Retina (tissue), 1 donor: ENCODE results near the gene CCDC126.
A peak's percentile ranks its signal among the peaks of the same experiment; 100 is the strongest.
"Not testable (repeated sequence)": the region's sequence is repeated elsewhere in the genome, so short reads cannot be mapped to it uniquely, and the experiment has no call there.

ENCODE experiments used
- DNase-seq: peaks from one replicate; pipeline ENCODE4 v3.0.0-alpha.2; 2016

Gene CCDC126

GRCh38 chr7:23597094-23598091 lies at the start of gene CCDC126:
TSS of gene CCDC126 (plus strand) at chr7:23597382. CDS start at chr7:23611316, 13,934 bp downstream.
- peak; percentile 98 for DNase-seq

DNA sequence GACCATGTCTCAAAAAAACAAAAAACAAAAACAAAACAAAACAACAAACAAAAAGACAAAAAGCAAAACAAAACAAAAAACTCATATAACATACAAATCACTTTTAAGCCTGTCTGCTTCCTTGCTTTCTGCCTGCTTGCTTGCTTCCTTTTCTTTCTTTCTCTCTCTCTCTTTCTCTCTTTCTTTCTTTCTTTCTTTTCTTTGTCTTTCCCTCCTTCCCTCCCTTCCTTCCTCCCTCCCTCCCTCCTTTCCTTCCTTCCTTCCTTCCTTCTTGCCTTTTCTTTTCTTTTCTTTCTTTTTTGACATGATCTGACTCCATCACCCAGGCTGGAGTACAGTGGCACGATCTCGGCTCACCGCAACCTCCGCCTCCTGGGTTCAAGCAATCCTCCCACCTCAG lies 49.5 kb upstream of the CCDC126 start:
- DNase-seq: no peak

GRCh38 chr7:23558303-23558702 lies 38.9 kb upstream of the CCDC126 start:
- no peak for DNase-seq

DNA sequence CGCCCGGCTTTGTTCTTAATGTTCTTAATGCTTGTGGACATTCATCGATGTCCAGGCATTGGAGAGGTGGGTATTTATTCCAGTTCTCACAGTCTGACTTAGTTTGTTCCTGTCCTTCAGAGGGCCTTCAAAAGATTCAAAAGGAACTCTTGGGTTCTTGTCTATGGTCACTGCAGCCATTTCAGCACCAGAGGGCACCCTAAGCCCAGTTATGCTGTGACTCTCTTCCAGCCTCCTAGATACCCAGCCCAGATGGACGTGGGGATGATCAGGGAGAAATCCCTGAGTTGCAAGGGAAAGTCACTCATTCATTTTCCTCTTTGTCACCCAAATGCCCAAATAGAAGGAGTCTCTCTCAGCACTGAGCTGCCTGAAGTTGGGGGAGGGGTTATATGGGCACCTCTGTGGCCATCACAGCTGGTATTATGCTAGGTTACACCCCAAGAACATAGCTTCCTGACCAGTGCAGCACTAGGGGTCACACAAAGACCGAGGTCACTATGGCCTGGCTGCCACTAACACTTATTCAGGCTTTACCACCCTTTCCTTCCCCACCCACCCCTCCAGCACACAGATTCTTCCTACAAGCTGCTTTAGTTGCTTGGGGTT lies 26.5 kb upstream of the CCDC126 start:
- DNase-seq: peak; percentile 74

DNA sequence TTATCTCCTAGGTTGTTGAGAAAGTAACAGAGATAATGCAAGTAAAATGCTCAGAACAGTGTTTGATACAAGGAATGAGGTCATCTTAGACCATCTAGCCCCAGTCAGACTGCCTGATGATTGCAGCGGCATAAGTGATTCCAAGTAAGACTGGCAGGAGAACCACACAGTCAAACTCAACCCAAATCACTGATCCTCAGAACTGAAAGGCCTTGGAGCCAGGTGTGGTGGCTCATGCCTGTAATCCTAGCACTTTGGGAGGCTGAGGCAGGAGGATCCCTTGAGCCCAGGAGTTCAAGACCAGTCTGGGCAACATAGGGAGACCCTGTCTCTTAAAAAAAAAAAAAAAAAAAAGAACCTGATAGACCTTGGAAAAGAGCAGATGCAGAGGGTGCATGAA lies 15.2 kb upstream of the CCDC126 start:
- not testable (repeated sequence) for DNase-seq

GRCh38 chr7:23585304-23585703 lies 11.9 kb upstream of the CCDC126 start:
- not testable (repeated sequence) for DNase-seq

DNA sequence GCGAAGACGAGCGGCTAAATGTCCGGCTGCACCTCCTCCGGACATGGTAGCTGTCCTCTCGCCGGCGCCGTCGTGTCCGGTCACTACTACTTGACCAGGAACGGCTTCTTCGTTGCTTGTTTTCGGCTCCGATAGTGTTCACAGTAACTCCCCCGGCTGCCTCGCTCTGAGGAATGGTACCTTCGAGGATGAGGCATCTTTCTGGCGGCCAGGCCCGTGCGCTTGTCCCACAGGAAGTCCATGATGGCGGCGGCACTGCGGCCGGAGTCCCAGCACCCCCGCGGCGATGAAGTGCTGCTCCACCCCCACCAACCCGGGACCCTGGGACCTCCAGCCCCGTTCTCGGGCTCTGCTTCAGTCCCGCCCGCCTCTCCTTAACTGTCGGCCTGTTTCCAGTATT lies 11.0 kb upstream of the CCDC126 start:
- no peak for DNase-seq

- DNase-seq: no peak
Observed at GRCh38 chr7:23590529-23590928, 6.7 kb upstream of the CCDC126 start.

DNA sequence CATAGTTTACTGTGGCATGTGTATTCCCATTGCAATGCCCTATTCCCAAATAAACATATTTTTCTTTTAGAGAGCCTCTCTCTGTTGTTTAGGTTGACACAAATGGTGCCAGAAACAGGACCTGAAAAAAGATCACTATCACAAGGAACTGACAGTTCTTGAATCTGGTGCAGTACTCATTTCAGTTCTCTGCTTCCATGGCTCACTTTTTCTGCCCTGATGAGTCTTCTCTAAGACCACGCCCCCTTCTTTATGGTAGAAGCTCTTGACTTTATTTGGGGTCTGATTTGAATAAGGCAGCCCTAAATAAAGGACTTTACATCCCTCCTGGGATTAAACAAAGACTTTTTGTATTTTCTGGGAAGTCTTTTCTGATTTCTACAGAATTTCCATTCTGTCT lies 3.5 kb upstream of the CCDC126 start:
- DNase-seq: no peak

DNA sequence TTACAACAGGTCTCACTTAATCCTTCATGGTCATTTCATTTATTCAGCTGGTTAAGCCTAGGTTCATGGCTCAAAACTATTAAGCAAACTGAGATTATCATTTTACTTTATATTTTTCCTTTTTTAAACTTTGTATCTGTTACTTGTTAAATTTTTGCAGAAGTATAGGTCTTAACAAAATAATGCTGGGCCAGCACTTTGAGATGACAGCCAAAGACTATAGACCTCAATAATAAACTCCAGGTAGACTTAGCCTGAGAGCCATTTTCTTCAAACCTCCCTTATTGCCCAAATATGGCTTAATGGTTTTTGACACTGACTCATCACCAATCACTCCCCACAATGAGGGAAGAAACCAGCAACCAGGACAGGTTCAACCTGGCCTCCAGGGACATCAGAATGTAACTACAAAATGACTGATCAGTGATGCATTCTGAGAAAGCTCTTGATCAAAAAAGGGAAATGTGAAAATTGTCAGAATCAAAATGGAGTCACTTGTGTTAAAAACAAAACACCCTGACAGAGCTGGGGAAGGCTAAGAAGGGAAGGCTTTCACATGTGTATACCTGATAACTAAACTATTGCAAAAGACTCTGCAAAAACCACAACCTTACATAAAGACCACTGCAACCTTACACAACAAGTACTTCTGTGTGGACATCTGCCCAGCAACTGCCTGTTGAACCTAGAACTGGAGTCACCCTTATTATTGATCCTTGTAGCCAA lies 2.1 kb upstream of the CCDC126 start:
- no peak for DNase-seq

- no peak for DNase-seq
Observed at GRCh38 chr7:23598296-23598695, 1.1 kb downstream of the CCDC126 start.

GRCh38 chr7:23600236-23600635 lies 3.1 kb downstream of the CCDC126 start:
- DNase-seq: no peak

DNA sequence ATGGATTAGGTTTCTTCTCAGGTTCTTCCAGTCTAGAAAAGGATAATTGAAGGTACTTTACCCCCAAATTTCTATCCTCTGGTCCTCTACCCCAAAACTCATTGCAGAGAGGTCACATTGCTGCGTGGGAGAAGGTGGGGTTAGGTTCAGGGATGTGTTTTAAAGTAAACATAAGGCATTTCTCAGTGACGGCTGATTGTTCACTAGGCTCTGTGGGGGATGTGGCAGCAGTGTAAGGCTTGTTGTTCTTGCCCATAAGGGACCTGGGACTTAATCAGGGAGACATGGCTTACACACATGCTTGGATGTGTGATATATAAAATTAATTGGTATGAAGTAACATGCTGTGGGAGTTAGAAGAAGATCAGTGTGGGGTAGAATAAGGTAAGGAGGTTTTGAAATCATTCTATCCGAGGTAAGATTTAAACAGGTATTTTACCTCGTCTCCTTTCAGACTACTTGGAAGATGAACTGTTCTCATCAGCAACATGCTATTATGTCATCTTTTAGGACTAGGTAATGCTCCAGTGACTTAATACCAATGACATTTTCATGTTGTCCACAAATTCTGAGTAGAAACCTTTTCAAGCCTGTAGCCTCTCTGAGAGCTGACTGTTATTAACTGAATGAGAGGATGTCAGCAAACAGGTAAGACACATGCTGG lies 6.6 kb downstream of the CCDC126 start:
- DNase-seq: no peak

DNA sequence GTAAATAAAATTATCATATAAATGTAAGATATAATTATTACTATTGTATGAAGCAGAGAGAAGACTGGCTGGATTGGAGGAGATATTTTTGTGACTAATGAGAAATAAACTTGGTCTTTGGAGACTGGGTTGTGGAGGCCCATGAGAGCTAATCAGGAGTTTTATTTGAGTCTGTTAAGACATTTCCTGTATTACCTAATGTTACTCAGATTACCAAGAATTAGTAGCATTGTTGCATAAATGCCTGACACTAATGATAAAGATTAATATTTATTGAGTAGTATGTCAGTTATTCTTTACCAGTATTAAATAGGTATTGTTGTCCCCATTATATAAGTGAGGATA lies 7.1 kb downstream of the CCDC126 start:
- DNase-seq: no peak

- DNase-seq: no peak
Observed at GRCh38 chr7:23607130-23607529, 9.9 kb downstream of the CCDC126 start.

DNA sequence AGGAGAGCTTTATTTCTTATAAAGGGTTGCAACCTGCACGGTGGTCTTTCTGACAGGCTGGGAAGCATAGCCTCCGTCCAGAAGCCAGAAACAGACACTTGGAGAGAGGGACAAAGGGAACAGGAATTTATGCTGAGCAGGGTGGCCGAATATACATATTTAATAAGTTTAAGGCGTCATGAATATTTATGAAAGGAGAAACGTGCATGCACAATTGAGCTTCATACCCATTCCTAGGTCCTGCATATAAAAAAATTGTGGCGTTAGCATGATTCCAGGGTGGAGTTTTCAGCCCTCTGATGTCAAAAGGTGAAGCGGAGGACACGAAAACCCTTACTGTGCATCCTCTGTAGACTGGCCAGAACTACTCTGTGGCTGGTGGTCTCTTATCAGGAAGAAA lies 10.7 kb downstream of the CCDC126 start:
- no peak for DNase-seq

DNA sequence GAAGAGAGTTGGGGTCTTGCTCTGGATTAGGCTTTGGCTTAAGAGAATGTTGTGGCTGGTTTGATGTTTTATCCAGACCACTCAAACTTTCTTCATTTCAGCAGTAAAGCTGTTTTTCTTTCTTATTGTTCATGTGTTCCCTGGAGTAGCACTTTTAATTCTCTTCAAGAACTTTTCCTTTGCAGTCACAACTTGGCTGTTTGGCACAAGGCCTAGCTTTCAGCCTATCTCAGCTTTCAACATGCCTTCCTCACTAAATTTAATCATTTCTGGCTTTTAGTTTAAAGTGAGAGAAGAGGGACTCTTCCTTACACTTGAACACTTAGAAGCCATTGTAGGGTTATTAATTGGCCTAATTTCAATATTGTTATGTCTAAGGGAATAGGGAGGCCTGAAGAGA lies 18.1 kb downstream of the CCDC126 start:
- DNase-seq: no peak

- no peak for DNase-seq
Observed at GRCh38 chr7:23616593-23616992, 19.4 kb downstream of the CCDC126 start.

GRCh38 chr7:23617482-23617881 lies 20.3 kb downstream of the CCDC126 start:
- no peak for DNase-seq

DNA sequence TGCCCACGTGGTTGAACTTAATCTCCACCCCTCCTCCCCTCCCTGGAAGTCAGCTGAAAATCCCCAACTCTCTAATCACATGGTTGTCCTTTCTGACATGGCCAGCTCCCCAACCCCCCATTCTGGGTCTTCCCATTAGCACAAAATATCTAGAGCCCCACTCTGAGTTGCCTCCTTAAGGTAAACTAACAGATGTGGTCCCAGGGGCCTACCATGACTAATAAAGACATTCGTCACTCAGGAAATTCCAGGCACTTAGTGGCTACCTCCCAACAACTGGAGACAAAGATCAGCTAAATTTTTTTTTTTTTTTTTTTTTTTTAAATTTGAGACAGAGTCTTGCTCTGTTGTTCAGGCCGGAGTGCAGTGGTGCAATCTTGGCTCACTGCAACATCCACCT lies 21.1 kb downstream of the CCDC126 start:
- no peak for DNase-seq

DNA sequence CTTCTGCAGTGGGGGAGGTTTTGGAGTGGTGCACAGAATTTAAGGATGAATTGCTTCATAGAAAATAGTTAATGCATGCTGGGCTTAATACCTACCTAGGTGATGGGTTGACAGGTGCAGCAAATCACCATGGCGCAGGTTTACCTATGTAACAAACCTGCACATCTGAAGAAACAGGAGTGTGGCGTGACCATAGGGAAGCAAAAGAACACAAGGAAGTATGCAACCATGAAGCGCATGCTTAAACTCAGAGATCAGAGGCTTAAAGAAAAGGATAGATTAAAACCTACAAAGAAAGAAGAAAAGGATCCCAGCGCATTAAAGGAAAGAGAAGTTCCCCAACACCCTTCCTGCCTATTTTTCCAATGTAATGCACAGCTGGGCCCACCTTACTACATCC lies 22.0 kb downstream of the CCDC126 start:
- DNase-seq: no peak

- DNase-seq: no peak
Observed at GRCh38 chr7:23622506-23622925, 25.3 kb downstream of the CCDC126 start.

- DNase-seq: no peak
Observed at GRCh38 chr7:23628370-23628769, 31.2 kb downstream of the CCDC126 start.
